NCI-H82 treated with DMSO at 0.1 percent for 48 hours (cell line): ENCODE data around the gene ZBTB42.
"Not testable (repeated sequence)": the region's sequence is repeated elsewhere in the genome, so short reads cannot be mapped to it uniquely, and the experiment has no call there.

Experiments used
- DNase-seq: peaks from one replicate; lab custom pipeline; 2025; ENCODE audit not compliant: unreplicated experiment; lab: John Stamatoyannopoulos, UW

Gene ZBTB42

DNA sequence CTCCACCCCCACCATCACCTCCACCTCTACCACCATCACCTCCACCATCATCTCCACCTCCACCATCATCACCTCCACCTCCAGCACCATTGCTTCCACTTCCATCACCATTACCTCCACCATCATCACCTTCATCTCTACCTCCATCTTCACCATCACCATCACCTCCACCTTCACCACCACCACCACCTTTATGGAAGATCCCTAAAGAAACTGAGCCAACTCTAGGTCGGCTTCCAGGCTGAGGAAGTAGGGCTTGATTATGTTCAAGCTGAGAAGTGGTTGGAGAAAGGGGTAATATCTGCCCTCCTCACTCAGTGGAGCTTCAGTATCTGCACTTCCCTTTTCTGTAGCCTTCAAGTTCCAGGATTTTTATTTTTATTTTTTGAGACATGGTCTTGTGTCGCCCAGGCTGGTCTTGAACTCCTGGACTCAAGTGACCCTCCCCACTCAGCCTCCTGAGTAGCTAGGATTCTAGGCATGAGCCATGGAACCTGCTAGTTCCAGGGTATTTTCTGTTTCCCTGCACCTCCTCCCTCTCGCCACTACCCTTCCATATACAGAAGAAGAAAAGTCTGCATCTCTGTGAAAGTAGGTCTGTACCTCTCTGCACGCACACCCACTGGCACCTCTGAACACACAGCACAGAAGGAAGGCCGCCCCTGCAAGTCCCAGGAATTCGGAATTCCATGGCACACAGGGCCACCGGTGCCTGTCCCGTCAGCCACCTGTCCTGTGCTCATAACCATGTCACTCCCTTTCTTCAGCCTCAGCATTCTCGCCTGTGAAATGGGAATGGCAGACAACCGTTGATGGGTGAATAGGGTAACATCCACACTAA lies 5.9 kb downstream of the ZBTB42 start:
- DNase-seq: no peak

DNA sequence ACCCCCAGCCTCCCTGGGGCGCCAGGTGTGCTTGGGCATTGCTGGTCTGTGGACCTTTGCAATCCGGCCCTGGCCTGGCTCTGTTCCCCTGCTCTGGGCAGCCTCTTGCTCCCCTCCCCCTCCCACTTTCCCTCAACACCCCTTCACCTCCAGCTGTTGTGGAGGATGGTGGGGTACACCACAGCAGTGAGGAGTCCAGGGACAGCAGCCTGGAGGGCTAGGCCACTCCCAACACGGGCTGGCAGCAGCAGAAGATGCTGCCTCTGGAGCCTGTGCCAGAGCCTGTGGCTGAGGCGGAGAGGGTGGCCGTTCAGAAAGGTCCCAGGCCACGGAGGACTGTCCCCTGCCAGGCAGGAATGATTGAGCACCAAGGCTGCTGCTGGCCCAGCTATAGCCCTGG lies 7.6 kb downstream of the ZBTB42 start:
- no peak for DNase-seq

DNA sequence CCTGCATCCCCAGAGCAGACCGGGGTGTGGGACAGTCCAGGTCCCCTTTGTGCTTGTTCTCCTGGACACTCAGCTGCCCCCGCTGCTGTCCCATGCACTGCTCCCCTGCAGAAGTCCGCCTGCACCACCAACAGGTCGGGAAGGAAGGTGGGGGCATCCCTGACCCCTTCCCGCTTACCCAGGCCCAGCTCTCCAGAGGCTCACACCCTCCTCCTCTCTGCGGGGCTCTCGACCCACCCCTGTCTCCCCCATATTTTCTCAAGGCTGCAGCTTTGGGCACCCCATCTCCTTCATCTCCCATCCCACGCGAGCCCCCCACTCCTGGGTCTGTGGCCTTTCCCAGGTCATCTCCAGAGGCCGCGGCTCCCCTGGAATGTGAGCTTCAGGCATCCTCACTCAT lies 9.4 kb downstream of the ZBTB42 start:
- DNase-seq: no peak

DNA sequence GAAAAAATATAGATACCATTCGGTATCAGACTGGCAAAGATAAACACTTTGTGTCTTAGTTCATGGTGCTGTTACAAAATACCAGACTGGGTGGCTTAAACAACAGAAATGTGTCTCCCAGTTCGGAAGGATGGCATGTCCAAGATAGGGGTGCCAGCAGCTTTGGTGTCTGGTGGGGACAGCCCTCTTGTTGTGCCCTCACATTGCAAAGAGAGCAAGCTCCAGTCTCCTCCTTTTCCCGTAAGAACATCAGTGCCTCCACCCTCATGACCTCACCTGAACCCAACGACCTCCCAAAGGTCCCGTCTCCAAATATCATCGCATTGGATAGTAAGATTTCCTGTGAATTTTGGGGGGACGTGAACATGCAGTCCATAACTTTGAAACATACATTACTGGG lies 12.4 kb downstream of the ZBTB42 start:
- no peak for DNase-seq

DNA sequence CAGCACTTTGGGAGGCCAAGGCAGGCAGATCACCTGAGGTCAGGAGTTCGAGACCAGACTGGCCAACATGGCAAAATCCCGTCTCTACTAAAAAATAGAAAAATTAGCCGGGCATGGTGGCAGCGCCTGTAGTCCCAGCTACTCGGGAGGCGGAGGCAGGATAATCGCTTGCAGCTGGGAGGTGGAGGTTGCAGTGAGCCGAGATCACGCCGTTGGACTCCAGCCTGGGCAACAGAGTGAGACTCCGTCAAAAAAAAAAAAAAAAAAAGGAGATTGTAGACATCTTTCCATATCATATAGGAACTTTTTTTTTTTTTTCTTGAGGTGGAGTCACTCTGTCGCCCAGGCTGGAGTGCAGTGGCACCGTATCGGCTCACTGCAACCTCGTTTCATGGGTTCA lies 13.8 kb downstream of the ZBTB42 start:
- not testable (repeated sequence) for DNase-seq

DNA sequence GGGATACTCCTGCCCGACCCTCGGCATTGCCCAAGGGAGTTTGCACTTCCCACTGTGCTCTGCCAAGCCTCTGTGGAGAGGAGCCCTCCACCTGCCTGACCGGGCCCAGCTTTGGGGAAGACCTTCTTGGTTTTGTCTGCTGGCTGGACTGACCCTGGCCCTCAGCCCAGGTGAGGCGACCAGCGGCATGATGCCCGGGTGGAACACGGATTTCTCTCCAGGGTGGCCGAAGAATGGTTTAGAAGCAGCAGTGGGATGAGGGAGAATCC lies 15.6 kb downstream of the ZBTB42 start:
- DNase-seq: no peak

DNA sequence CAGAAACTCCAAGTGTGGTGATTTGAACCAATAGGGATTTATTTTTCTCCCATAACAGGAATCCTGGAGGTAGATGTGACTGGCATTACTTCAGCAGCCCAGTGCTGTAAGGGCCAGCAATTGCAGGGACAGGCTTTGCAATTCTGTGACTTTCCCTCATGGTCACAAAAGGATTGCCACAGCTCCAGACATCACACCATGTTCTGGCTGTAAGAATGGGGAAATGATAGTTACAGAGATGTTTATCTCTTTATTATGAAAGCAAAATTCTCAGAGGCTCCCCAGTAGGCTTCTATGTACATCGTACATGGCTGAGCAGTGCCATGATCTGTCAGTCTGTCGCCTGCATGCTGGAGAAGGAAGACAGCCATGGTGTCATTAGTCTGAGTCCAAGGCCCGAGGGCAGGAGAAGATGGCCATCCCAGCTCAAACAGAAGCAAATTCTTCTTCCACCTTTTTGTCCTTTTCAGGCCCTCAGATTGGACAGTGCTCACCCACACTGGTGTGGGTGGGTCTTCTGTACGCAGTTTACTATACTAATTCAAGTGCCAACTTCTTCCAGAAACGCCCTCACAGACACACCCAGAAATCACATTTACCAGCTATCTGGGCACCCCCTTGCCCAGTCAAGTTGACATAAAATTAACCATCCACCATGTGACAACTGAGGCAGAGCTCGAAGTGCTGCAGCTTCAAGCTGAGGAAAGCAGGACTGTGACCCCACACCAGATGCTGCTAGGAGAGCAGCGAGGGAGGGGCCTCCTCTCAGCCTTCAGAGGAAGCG lies 17.2 kb downstream of the ZBTB42 start:
- no peak for DNase-seq

DNA sequence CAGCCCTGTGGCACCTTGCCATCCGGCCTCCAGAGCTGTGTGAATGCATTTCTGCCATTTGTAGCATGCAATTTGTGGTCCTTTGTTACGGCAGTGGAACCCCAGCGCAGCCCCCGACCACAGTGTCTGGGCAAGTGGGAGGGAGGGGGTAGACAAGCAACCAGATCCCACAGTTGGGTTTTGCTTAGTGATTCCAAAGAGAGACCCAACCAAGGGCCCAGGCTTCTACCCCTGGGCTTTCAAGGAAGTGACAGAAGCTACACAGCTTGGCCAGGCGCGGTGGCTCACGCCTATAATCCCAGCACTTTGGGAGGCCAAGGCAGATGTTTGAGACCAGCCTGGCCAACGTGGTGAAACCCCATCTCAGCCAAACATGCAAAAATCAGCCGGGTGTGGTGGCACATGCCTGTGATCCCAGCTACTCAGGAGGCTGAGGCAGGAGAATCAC lies 17.8 kb downstream of the ZBTB42 start:
- no peak for DNase-seq

DNA sequence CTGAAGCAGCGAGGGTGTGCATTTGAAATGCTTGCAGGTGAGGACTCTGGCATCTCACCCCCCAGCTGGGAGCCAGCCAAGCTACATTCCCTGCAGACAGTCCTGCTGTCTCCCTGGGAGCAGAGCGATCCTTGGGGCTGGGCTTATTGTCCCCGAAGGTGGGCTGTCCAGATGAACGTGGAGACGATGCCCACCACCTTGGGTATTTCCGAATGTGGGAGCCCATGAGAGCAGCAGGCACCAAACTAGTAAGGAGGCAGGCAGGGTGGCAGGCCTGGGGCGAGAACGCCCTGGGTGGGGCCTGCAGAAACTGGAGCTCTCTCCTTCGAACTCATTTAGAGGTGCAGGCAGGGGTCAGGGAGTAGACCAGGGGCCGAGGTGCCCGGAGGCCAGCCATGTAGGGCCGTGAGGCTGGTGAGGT lies 18.5 kb downstream of the ZBTB42 start:
- DNase-seq: no peak

DNA sequence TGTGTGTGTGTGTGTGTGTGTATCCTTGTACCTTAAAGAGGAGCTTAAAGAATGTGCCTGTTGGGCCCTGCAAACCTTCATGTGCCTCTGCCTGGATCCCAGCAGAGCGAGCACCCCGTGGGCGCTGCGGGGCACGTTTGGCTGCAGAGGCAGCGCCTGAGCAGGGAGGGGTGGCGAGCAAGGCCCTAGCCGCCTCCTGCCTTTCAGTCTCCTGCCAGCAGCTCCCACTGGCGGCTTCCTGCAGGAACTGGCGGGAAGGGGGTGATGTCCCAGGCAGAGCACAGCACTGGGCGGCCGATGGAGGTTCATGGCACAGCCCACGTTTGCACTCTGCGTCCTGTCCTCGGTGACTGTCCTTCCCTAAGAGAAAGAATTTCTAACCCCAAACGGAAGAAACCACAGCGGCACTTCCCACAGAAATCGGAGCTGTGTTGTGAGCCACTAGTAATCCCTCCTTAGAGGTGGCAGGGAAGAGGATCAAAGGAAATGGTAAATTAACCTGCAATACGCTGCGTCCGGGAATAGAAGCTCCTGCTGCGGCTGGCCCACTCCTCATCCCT lies 19.8 kb downstream of the ZBTB42 start:
- DNase-seq: no peak

DNA sequence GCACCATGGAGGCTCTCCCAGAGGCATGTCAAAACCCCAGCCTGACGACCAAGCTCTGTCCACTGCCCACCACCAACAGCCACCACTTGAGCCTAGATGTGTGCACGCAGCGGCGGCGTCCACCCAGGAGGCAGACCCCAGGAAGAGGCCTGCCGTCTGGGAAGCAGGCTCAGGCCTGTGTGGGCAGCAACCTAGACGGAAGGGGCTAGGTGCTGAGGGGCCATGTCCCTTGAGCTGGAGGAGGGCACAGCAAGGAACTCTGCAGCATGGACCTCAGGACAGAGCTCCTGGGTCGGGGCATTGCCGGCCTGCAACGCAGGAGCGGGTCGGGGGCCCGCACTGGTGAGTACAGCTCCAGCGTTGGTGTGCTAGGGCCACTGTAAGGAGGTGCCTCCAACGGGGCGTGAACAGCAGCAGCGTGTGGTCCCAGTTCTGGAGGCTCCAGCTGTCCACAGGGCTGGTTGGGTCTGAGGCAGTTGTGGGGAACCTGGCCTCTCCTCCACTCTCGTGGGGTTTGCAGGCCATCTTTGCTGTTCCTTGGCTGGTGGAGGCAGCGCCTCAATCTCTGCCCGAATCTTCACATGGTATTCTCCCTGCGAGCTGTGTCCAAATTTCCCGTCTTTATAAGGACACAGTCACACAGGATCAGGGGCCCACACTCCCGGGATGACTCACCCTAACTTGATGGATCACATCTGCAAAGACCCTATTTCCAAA lies 20.5 kb downstream of the ZBTB42 start:
- DNase-seq: no peak

DNA sequence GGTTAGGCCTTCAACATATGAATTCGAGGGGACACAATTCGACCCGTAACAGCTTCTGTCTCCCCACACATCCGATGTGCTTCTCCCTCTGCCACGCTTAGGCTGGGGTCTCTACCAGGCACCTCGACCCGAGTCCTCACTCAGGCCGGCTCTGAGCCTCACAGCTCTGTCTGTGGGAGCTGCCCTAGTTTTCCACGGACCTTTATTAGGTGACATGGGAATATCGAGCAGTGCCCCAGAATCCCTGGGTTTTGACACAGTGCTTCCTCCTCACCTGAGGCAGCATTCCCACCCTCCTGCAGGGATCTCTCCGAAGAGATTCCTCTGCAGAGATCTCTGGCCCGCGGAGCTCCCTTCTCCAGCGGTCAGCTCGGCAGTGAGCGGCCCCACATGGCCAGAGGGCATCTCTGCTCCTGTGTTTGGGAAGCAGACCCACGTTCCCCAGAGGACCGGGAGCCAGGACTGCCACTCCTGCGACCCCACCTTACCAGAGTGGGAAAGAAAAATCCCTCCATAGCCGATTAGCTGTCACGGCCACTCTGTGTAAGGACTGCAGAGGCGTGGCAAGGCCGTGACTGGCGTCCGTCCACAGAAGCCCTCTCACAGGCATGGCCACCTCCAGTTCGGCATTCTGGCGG lies 21.2 kb downstream of the ZBTB42 start:
- no peak for DNase-seq

DNA sequence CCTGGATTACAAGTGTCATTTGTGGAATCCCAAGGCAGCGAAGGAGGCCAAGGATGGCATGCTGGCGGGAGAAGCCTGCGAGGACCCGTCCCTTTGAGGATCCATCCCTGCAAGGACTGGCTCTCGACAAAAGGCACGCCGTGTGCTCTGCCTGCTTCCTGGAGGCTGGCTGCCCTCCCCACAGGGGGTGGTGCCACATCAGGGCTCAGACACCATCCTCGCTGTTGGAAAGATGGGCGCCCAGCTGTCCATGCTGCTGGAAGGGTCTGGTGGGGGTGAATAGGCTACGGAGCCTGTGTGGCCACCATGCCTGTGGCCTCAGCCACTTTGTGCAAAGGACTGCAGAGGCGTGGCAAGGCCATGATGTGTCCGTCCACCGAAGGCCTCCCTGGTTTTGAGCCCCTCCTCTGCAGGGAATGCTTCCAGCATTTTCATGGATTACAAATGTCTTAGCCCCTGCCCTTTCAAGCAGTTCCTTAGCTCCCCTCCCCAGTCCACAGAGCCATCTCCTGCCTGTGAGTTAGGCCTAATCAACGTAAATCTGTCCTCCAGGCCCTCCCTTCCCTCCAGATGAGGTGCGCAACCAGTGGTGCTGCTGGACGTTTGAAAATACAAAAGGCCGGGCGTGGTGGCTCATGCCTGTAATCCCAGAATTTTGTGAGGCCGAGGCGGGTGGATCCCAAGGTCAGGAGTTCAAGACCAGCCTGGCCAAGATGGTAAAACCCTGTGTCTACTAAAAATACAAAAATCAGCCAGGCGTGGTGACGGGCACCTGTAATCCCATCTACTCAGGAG lies 22.1 kb downstream of the ZBTB42 start:
- DNase-seq: no peak

DNA sequence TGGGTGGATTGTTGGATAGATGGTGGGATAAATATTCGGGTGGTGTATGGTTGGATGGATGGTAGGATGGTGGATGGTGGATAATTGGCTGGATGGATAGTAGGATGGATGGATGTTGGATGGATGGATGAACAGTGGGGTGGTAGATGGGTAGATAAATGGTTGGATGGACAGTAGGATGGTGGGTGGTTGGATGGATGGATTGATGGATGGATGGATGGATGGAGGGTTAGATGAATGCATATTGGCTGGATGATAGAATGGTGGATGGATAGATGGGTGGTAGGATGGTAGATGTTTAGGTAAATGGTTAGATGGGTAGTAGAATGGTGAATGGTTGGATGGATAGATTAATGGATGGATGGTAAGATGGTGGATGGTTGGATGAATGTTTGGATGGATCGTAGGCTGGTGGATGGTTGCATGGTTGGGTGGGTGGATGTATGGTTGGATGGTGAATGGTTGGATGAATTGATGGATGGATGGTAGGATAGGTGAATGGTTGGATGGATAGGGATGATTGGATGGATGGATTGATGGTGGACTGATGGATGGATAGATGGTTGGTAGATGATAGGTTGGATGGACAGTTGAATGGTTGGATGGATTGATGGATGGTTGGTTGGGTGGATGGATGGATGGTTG lies 23.6 kb downstream of the ZBTB42 start:
- DNase-seq: no peak

DNA sequence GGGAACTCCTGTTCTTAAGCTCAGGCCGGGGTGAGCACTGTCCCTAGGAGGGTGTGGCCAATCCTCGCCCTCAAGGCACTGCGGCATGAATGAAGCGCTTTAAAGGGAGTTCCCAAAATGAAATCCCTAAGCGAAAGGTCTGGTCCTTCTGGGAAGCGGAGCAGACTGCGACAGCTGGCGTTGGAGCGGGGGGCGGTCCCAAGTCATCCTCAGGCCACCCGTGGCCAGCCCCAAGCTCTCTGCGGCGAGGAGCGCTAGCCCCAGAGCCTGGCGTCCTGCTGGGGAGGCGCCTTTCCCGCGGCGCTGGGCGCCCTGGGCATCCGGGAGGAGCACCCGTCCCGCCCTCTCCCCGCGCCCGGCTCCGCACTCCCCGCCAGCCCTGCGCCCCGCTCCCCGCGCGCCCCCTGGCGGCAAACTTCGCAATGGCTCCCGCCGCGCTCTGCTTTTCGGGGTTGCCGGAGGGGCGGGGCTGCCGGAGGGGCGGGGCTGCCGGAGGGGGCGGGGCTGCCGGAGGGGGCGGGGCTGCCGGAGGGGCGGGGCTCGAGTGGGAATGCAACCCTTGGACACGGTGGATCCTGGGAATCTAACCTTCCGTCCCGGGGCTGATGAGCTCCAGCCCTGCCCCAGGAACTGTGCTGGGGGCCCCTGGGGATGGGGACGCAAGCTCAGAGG lies 25.4 kb downstream of the ZBTB42 start:
- peak; percentile 36 for DNase-seq

DNA sequence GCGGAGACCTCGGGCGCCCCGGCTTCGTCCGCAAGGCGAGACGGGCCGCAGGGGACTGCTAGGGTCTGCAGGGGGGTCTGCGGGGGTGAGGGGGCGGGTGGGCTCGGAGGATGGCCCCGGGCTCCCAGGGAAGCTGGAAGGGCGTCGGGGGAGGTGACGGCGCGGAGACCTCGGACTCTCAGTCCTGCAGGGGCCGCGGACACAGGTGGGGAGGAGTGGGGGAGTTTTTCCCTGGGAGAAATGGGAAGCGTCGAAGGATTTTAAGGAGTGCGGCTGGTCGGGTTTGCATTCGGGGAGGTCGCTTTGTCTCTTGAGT lies 25.9 kb downstream of the ZBTB42 start:
- no peak for DNase-seq

DNA sequence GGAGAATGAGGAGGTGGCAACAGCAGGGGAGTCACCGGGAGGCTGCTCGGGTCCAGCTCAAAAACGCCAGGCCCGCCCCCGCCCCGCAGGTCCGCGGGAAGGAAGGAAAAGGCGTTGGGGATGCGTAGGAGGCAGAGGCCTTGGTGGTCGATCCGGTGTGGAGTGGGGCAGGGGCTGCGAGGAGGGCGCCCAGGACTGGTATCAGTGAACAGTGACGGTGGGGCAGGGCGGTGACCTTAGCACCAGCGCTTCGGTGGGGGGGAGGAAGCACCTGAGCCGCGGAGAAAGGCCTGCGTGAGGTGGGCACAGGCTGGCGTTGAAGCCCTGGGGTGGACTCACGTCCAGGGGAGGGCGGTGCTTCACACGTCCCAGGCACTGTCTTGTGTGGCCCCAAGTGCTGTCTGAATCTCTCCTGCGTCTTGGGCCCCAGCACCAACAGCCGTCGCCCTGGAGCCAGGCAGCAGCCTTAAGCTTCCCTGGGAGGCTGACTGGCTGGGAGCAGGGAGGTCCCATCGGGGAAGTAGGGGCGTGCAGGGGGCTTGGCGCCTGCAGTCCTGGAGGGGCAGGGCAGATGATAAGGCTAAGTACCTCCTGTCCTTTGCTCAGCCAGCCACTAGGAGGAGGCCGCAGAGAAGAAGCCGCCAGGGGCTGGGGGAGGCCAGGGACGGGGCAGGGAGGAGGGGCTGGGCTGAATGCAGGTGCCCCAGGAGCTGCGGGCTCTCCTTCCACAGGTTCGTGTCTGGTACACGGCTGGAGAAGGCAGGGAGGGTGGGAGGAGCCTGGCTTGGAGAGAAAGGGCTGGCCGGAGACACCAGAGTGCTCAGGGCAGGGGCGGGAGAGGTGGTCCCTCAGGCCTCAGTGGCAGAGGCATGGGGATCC lies 26.5 kb downstream of the ZBTB42 start:
- DNase-seq: peak; percentile 39

DNA sequence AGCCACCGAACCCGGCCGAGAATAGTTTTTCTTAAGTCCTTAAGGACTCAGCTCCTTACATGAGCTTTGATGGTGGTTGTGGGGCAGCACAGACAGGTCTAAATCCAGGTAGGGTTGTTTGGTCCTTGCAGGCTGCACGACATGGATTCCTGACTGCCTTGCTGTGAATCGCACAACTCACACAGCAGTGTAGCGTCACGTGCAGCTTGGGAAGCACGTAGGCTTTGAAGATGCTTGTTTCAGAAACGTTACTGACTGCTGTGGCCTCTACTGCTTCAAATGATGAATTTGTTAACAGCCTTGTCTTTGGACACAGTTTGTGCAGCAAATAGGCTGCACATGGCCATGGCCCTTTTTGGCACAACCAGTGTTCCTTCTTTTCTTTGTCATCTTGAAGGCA lies 29.9 kb downstream of the ZBTB42 start:
- no peak for DNase-seq
